Ecto neural progenitor cell (in vitro differentiated cells): Measurements from ENCODE around the gene CLIC1.

Experiments
- DNase-seq: peaks from one replicate; pipeline ENCODE4 v3.0.0-alpha.2; 2018; ENCODE audit warnings: low spot score

Gene CLIC1

DNA sequence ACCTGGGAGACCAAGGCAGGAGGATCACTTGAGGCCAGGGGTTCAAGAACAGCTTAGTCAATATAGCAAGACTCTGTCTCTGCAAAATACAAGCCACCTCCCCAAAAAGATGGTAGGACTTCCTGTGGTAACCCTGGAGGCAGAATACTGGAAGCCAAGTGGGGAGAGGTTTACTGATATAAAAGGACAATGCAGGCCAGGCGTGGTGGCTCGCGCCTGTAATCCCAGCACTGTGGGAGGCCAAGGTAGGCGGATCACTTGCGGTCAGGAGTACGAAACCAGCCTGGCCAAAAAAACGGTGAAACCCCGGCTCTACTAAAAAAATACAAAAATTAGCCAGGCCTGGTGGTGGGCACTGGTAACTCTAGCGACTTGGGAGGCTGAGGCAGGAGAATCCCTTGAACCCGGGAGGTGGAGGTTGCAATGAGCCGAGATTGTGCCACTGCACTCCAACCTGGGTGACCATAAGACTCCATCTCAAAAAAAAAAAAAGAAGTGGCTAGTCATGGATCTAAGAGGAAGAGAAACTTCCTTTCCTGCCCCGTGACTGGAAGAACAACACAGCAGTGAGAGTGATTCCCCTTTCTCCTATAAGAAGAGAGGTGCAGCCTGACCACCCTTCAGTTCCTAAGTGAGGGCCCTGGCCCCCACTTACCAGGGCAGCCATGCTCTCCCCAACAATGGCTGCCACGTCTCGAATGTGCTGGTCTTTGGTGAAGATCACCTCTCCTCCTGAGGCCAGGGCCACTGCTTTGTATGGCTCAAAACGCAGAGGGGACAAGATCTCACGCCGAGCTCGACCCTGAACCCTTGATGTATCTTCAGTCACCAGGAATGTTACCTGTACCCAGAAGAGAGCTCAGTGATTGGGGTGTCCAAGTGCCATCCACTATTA is 32.3 kb upstream of the CLIC1 start:
- DNase-seq = no peak

DNA sequence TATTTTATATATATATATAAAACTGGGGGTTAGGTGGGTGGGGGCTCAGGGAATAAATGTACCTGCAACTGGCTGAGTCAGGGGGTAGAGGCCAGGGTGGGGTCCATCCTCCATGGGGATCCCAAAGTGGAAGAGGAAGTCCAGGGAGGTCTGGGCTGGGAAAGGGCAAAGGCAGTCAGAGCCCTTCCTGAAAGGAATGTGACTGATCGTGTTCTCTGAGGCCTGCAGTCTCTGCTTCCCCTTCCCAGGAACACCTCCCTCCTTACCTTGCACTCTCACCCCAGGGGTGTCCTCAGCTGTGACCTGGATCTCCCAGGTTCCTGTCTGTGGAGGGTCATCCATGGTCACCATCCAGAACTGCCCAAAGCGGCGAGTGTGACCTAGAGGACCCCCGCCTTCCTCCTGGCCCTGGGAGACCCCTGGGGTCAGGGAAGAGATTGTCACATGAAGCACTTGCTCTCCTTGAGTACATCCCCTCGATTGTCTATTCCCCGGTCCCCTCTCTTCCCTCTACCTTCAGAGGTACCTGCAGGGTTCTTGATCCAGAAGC is 30.8 kb upstream of the CLIC1 start:
- DNase-seq = no peak

DNA sequence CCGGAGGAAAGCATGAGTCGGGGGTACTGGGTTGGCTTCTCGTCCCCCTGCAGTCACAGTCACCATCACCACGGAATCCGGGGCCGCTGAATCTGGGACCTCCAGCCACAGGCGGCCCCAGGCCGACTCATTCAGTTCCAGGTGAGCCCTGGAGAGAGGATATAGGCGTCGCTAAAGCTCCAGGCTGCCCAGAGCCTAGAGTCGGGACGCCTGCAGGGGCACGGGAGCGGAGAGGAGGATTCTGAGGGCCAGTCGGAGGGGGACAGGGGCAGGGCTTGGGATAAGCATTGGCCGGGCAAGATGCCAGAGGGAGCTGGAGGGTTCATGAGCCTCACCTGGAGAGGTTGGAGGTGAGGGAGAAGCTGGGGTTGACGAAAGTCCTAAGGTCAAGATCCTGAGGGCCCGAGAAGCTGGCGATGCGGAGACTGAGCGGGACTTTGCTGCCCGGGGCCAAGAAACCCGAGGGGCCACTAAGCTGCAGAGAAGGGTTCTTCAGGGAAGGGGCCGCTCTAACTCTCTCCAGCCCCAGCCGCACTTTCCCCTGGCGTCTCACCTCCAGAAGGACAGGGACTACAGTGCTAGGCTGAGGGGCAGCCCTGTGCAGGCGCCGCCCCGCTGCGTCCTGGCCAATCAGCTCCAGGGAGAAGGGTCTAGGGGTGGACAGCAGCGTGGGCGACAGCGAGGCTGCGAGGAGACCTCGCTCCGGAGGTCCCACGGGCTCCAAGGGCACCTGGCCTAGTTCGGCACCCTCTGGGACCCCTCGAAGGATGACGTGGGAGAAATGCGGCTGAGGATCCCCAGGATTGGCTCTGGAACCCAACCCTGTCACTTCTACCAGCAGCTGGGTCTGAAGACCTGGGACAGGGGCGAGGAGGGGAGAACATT is 29.8 kb upstream of the CLIC1 start:
- DNase-seq = peak; percentile 66

DNA sequence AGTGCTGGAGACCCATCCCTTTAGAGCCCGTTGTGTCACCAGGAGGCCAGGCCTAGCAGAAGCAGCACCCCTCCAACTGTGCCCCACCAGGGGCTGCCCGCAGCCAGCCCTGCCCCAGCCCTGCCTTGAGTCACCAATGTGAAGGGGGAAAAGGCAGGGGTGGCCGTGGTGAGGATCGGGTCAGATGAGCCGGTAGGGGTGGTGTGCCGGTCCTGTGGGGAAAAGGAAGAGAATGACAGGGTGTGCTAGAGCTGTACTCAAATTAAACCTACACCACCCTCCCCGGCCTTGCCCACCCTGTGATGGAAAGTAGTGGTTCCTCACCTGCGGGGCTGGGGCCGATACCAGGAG is 29.2 kb upstream of the CLIC1 start:
- no peak for DNase-seq

DNA sequence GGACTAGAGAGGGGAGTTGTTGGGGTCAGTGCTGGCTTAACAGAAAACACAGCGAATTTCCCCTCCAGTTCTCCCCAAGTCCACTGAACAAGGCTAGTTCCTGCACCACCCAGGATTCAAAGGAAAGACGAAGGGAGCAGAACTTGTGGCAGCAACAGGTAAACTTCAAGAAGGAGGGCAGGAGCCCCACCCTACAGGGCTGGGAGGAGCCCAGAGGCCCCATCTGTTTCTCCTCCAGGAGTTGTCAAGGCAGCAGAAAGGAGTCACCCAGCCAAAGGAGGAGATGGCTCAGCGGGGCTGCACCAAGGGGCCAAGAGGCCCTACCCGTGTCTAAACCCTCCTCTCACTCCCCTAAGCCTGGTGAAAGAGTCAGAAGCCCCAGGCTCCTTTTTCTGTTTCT is 27.9 kb upstream of the CLIC1 start:
- DNase-seq = no peak

DNA sequence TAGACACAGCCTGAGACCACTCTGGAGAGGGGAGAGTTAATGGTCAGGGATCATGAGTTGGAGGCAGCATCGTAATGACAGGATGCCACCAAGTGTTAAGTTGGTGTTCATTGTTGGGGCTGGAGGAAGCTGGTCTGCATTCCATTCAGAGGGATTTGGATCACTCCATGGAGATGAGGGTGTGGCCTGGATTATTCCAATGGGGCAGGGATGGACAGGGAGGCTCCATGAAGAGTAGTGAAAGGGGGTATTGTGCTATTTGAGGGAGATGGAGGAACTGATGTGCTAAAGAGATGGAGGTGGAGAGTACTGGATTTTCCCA is 27.2 kb upstream of the CLIC1 start:
- DNase-seq = peak; percentile 79

DNA sequence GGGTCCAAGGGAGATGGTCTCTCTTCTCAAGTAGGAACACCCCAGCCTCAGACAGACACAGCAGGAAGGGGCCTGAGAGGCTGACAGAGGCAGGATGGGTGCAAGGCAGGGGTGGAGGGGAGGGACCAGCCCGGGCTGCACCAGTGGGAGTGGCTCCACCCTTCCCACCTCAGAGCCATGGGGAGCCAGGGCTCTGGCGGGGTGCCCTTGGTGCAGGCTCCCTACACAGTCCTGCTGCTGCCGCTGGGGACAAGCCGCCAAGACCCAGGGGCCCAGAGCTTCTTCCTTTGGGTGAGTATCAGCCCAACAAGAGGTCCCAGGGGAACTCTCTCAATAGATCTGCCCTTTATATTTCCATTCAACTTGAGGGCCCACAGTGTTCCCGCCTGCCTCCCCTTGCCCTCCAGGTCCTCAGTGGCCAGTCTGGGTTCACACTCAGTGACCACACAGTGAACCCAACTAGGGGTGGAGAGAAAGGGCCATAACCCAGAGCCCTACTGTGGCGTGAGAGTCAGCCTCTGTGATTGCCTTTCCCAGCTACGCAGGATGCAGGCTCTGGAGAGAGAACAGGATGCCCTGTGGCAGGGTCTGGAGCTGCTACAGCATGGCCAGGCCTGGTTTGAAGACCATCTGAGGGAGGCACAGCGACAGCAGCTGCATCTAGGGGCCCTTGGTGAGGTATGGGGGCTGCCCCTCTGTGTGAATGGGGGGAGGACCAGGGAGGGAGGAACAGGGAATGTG is 26.7 kb upstream of the CLIC1 start:
- DNase-seq = no peak

DNA sequence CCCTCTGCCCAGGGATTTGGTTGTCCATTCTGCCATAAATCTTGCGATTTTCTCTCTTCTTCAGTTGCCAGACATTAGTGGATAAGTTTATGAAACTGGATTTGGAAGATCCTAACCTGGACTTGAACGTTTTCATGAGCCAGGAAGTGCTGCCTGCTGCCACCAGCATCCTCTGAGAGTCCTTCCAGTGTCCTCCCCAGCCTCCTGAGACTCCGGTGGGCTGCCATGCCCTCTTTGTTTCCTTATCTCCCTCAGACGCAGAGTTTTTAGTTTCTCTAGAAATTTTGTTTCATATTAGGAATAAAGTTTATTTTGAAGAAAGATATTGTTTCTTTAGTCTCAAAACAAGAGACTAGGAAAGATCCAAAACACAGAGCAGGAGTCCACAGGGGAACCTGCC is 26.0 kb upstream of the CLIC1 start, which contains the start of gene SAPCD1:
SAPCD1 (plus strand) TSS at position 301 of the 400 bp plus-strand sequence. CDS start 399 bp downstream, outside the sequence.
- no peak for DNase-seq

DNA sequence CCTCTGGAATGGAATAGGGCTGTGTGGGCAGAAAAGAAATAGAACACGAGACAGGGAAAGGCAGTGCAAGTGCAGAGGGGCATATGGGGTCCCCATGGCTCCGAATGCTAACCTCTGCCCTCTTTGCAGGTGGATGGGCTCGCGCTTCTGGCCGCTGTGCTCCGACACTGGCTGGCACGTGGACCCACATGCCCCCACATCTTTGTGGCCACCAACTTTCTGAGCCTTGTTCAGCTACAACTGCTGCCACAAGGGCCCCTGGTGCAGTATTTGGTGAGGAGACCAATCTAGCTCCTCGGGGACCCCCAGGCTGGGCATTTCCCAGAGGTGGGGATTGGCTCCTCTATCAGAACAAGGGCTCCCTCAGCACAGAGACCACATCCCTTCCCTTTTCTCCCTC is 25.0 kb upstream of the CLIC1 start:
- DNase-seq = no peak

DNA sequence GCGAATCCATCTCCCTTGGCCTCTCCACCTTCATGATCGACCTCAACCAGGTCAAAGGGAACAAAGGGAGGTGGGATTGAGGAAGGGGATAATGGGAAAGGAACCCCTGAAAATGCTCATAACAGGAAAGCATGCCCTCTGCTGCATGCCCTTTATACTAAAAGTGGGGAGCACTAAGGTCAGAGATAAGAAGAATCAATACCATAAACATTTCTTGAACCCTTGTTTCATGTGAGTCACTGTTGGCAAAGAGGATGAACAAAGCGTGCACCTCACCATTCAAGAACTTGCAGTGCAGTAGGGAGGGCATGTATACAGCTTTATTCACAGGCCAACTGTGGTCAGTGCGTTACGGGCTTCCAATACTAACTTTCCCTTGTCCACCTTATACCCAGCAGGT is 24.5 kb upstream of the CLIC1 start:
- DNase-seq = no peak

DNA sequence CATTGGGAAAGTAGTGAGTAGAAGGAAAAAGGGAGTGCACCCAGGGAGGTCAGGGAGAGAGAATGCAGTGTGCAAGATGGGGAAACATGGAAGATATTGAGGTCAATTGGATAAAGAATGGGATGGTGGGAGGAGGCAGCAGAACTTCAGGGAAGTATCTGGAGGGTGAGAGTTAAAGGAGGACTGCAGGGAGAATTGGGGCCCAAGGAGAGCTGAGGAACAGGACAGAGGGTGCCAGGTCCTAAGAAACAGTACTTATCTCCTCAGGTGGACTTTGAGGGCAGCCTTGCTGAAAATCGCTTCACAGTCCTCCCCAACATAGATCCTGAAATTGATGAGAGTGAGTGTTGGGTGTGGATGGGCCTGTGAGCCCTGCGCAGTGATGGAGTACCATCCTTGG is 22.0 kb upstream of the CLIC1 start:
- no peak for DNase-seq

DNA sequence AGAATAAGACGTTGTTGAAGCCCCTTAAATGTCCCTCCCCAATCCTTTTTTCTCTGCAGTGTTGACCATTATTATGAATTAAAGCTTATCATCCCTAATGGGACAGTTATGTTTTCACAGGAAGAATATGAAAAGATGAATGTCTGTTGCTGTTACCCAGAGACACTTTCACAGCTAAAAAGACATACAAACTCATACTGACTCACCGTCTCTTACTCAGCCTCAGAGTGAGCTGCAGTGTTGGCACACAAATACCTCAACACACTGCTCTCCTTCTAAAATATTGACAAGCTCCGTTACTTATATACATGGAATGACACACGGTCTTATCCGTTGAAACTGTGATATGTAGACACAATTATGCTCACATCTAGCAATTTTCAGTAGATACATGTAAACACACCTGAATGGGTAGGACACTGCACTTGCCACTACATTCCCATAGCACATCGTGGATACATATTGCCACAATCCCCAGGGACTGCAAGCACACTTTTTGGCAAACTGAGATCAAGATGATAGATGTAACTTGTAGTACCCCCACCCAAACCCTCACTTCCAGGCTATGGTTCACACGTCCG is 16.5 kb upstream of the CLIC1 start:
- DNase-seq = no peak

DNA sequence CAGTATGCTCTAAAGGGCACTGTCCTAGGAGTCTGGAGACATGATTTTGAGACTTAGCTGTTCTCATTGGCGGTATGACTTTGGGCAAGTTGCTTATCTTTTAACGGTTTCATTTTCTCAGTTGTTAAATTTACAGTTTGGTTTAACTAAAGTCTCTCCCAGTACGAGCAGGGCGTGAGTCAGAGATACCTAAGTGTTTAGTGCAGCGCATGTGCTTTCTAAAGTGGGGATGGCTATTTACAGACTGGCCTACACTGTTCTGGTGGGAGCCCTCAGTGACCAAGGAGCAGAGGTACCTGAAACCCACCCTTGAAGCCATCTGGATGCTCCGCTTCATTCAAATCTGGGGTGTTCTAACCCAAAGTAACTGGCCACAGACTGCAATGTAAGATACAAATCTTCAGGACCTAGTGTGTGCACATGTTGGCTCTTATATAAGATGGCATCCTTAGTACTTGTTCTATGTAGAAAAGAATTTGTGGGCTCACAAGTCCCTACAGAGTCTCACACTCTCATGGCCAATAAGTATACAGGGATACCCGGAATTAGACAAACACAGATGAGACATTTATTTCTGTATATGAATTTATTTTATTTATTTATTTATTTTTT is 14.2 kb upstream of the CLIC1 start:
- no peak for DNase-seq

DNA sequence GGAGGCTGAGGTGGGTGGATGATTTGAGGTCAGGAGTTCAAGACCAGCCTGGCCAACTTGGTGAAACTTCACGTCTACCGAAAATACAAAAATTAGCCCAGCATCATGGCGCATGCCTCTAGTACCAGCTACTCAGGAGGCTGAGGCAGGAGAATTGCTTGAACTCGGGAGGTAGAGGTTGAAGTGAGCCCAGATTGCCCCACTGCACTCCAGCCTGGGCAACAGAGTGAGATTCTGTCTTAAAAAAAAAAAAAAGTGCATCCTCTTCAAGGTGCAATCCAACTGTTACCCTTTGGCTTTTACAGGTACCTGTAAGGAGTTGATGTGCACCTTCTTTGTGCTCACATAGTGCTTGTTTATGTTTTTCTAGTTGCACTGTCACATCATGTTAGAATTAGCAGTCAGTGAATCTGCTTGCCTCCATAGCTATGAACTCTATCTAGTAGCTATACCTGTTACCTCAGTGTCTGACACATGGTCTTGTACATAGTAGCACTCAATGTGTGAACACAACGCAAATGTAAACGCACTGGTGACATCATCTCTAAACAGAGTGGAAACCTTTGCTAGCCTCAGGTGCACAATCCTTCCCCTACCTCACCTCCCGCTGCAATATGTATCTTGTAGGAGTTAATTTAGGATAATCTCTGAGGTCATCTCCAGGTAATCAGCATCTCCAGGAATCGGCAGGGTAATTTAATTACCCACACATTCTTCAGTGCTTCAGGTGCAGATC is 13.1 kb upstream of the CLIC1 start:
- DNase-seq = no peak

DNA sequence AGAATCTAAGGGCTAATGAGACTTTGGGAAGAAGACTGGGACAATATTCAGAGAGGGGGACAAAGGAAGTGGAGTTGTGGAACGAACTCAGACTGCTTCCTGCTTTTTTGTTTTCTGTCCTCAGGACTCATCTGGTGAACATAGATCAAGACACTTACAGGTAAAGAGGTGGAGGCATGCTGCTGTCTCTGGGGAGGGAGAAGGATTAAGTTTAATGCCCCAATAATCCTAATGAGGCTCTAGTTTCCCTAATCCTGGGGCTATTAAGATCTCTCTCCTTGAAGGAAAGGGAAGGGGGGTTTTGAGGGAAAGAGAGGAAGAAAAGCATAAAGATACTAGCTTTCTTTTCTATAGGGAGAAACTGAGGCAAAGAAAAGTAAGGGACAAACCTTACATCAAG is 8.1 kb upstream of the CLIC1 start:
- DNase-seq = no peak

DNA sequence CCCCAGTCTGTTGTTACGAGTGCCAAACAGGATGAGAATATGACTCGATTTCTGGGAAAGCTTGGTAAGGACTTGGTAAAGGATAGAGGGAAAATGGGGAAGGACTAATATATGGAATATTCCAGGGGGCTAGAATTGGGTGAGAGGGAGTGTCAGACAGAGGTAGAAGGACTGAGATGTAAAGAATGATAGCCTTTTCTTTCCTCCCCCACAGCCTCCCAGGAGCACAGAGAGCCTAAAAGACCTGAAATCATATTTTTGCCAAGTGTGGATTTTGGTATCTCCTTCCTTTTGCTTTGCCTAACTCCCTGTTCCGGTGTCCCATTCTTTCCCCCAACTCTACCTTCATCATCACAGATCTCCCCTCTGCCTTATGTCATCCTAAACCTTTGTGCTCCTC is 6.6 kb upstream of the CLIC1 start:
- DNase-seq = no peak

DNA sequence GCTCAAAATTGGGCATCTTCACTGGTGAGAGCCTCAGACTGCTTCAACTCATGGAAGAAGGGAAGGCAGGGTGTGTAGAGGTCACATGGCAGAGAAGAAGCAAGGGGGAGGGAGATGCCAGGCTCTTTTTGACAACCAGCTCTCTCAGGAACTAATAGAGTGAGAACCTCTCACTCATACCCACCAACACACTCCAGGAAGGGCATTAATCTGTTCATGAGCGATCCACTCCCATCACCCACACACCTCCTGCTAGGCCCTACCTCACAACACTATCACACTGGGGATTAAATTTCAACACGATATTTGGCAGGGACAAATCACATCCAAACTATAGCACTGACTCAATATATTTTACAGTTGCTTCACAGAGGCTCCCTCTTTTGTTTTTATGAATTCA is 5.5 kb upstream of the CLIC1 start:
- no peak for DNase-seq

DNA sequence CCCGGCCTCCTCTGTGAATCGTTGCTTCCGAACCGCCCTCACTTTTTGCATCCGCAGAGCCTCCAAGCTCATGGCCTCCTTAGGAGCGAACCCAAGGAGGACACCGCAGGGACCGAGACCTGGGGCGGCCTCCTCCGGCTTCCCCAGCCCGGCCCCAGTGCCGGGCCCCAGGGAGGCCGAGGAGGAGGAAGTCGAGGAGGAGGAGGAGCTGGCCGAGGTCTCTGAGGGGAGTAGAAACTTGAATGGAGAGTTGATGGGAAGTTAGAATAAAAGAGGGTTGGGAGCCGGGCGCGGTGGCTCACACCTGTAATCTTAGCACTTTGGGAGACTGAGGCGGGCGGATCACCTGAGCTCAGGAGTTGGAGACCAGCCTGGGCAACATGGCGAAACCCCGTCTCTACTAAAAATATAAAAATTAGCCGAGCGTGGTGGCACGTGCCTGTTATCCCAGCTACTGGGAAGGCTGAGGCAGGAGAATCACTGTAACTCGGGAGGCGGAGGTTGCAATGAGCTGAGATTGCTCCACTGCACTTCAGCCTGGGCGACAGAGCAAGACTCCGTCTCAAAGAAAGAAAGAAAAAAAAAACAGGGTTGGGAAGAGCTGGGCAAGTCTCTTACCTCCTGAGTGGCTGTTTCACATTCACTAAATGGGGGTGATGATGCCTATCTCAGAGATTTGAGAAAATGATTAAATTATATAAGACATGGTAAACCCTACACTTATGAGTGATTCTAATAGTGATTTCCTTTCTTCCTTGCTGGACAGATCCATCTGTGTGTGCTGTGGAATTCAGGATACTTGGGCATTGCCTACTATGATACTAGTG is 4.3 kb upstream of the CLIC1 start:
- no peak for DNase-seq

DNA sequence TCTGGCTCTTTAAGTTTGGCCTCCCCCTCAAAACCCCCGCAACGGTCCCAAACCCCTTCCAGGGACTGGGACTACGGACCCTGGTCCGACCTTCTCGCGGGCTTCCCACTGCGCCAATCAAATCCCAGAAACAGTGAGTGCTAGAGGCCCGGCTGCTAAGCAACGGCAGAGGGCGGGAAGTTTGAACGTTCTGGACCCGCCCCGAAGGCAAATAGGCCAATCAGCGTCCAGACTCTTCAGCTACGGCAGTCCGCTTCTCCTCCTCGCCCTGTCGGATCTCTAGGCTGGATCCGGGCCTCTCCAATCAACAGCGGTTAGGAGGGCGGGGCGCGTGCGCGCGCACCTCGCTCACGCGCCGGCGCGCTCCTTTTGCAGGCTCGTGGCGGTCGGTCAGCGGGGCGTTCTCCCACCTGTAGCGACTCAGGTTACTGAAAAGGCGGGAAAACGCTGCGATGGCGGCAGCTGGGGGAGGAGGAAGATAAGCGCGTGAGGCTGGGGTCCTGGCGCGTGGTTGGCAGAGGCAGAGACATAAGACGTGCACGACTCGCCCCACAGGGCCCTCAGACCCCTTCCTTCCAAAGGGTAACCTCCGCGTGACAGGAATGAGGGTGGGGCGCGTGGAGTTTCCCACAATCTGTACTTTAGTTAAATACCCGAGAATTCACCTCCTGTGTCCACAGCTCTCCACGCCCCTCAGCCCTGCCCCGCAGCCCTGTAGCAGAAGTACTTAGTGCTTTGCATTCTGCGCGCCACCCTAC is 3.5 kb upstream of the CLIC1 start, which contains the start of gene MSH5:
MSH5 (plus strand) TSS at position 367 of the 758 bp plus-strand sequence. CDS start 462 bp downstream, outside the sequence.
- peak; percentile 98 for DNase-seq
